ENCODE results near the gene MAB21L3. TPM values are rescaled to one million over a fixed set of nuclear protein-coding genes. Genes with fewer than 3 reads are reported as not detected.

The MAB21L3 gene
- total and polyA plus RNA-seq, 2 of the 13 experiments (the other 11 are each of a cell fraction or from before 2014, with no cell fraction given), result 0.55 to 4.1 TPM

GRCh38 chr1:116152950-116153691, 41.9 kb downstream of the MAB21L3 start (continued):
- no peak for TF ChIP-seq KIAA2018 (CRISPR knock-in tag; IDR thresholded peaks at IDR 0.05; ENCODE audit: borderline replicate concordance)
- no peak for TF ChIP-seq NFE2L2 (IDR thresholded peaks at IDR 0.05; ENCODE audit: low read length)
- TF ChIP-seq NFYC (CRISPR knock-in tag; IDR thresholded peaks at IDR 0.05), result no peak
- TF ChIP-seq, protein P1, sequence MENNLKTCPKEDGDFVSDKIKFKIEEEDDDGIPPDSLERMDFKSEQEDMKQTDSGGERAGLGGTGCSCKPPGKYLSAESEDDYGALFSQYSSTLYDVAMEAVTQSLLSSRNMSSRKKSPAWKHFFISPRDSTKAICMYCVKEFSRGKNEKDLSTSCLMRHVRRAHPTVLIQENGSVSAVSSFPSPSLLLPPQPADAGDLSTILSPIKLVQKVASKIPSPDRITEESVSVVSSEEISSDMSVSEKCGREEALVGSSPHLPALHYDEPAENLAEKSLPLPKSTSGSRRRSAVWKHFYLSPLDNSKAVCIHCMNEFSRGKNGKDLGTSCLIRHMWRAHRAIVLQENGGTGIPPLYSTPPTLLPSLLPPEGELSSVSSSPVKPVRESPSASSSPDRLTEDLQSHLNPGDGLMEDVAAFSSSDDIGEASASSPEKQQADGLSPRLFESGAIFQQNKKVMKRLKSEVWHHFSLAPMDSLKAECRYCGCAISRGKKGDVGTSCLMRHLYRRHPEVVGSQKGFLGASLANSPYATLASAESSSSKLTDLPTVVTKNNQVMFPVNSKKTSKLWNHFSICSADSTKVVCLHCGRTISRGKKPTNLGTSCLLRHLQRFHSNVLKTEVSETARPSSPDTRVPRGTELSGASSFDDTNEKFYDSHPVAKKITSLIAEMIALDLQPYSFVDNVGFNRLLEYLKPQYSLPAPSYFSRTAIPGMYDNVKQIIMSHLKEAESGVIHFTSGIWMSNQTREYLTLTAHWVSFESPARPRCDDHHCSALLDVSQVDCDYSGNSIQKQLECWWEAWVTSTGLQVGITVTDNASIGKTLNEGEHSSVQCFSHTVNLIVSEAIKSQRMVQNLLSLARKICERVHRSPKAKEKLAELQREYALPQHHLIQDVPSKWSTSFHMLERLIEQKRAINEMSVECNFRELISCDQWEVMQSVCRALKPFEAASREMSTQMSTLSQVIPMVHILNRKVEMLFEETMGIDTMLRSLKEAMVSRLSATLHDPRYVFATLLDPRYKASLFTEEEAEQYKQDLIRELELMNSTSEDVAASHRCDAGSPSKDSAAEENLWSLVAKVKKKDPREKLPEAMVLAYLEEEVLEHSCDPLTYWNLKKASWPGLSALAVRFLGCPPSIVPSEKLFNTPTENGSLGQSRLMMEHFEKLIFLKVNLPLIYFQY (CRISPR knock-in tag; IDR thresholded peaks at IDR 0.05; ENCODE audit: borderline replicate concordance), result peak; percentile 37; the same call in 1 of the 2 replicates
- TF ChIP-seq ZSCAN21 (CRISPR knock-in tag; IDR thresholded peaks at IDR 0.05; ENCODE audit: borderline replicate concordance), result 0 out of 2 replicates have a peak, but pooled peaks have one; percentile 19
- no peak for TF ChIP-seq RNF2 (conservative IDR thresholded peaks at IDR 0.05; ENCODE audit: low read depth)
- peak; percentile 67; the same call in 1 of the 2 replicates for TF ChIP-seq TFAP4 (IDR thresholded peaks at IDR 0.05; ENCODE audit: borderline replicate concordance, low read depth)
- peak; percentile 49; the same call in 1 of the 2 replicates for TF ChIP-seq JUND (CRISPR knock-in tag; IDR thresholded peaks at IDR 0.05)
- TF ChIP-seq ZNF800 (CRISPR knock-in tag; IDR thresholded peaks at IDR 0.05), result no peak
- peak; percentile 24 for TF ChIP-seq YY1 (IDR thresholded peaks at IDR 0.05; ENCODE audit: insufficient read depth, insufficient replicate concordance, low read depth, low read length)
- 0 out of 2 replicates have a peak, but pooled peaks have one; percentile 59 for TF ChIP-seq ZFP37 (CRISPR knock-in tag; IDR thresholded peaks at IDR 0.05; ENCODE audit: borderline replicate concordance)
